CD14-positive monocyte (primary cell): ENCODE measurements around the gene TRPV2. TPM values are rescaled to one million over a fixed set of nuclear protein-coding genes. Genes with fewer than 3 reads are reported as not detected.

Source experiments
- DNase-seq, 3 donors: peaks; one replicate each; pipeline ENCODE4 v3.0.0-alpha.2; 2011 to 2022
- H2AFZ ChIP-seq: 2 replicates; pipeline ENCODE4 v1.6.0; 2012; ENCODE audit warnings: mild to moderate bottlenecking, low read depth, low read length, inconsistent platforms; ENCODE audit not compliant: insufficient read depth, poor library complexity, severe bottlenecking
- H3K27ac ChIP-seq, 2 donors: 1 replicate in 1 of 2; 2 replicates in 1 of 2; pipeline ENCODE4 v1.5.1; 2012 to 2013; ENCODE audit warnings: low read length in 2 of 2, control low read depth in 1 of 2, inconsistent platforms in 1 of 2, low read depth in 1 of 2, mild to moderate bottlenecking in 1 of 2
- H3K27me3 ChIP-seq, 2 donors: one replicate each; pipeline versions ENCODE4 v1.6.0 to v1.6.1; 2011 to 2013; ENCODE audit warnings: low read length in 2 of 2; ENCODE audit not compliant: control insufficient read depth in 2 of 2, insufficient read depth in 2 of 2
- H3K36me3 ChIP-seq, 2 donors: replicated peaks in 1 of 2; 1 replicate in 1 of 2; 2 replicates in 1 of 2; pipeline versions ENCODE4 v1.5.1 to v1.6.1; 2012 to 2013; ENCODE audit warnings: low read length in 2 of 2, control low read depth in 1 of 2, inconsistent platforms in 1 of 2, mild to moderate bottlenecking in 1 of 2; ENCODE audit not compliant: insufficient read depth in 2 of 2, control insufficient read depth in 1 of 2
- H3K4me1 ChIP-seq, 2 donors: 1 replicate in 1 of 2; 2 replicates in 1 of 2; pipeline versions ENCODE4 v1.5.1 to v1.6.1; 2012 to 2013; ENCODE audit warnings: low read length in 2 of 2, control low read depth in 1 of 2, inconsistent platforms in 1 of 2, mild to moderate bottlenecking in 1 of 2, moderate library complexity in 1 of 2; ENCODE audit not compliant: insufficient read depth in 2 of 2, control insufficient read depth in 1 of 2
- H3K4me2 ChIP-seq: replicated peaks from 2 replicates; pipeline ENCODE3; 2012; ENCODE audit warnings: low read length, moderate library complexity, mild to moderate bottlenecking; ENCODE audit not compliant: poor library complexity, severe bottlenecking; ENCODE audit errors: extremely low read depth
- H3K4me3 ChIP-seq, 3 experiments: fragments of 200-600 bp in 1 of 3; sonication (generic) in 1 of 3; replicated peaks in 1 of 3; 1 replicate in 2 of 3; 2 replicates in 1 of 3; pipeline ENCODE4 v1.5.1; 2011 to 2013; ENCODE audit warnings: low read length in 3 of 3, mild to moderate bottlenecking in 3 of 3, control low read depth in 2 of 3, low read depth in 2 of 3, inconsistent platforms in 1 of 3, moderate library complexity in 1 of 3
- H3K79me2 ChIP-seq: 2 replicates; pipeline ENCODE4 v1.6.0; 2012; ENCODE audit warnings: mild to moderate bottlenecking, control low read depth, inconsistent platforms, low read length, moderate library complexity; ENCODE audit not compliant: insufficient read depth
- H3K9ac ChIP-seq: 2 replicates; pipeline ENCODE4 v1.6.0; 2017; ENCODE audit warnings: low read length, mild to moderate bottlenecking; ENCODE audit not compliant: insufficient read depth, poor library complexity, severe bottlenecking
- H3K9me3 ChIP-seq, 2 donors: replicated peaks in 1 of 2; 1 replicate in 1 of 2; 2 replicates in 1 of 2; pipeline versions ENCODE4 v1.5.1 to v1.6.1; 2012 to 2013; ENCODE audit warnings: low read length in 2 of 2, control low read depth in 1 of 2; ENCODE audit not compliant: control insufficient read depth in 1 of 2, insufficient read depth in 1 of 2
- H4K20me1 ChIP-seq: 2 replicates; pipeline ENCODE4 v1.6.0; 2012; ENCODE audit warnings: mild to moderate bottlenecking, low read length, control low read depth, moderate library complexity; ENCODE audit not compliant: insufficient read depth
- H3K27ac Mint-ChIP-seq, 7 donors: one replicate each; pipeline ENCODE4 v1.8.0; 2020; ENCODE audit warnings: mild to moderate bottlenecking in 7 of 7, mixed read lengths in 7 of 7, moderate library complexity in 6 of 7, inconsistent platforms in 2 of 7
- H3K27me3 Mint-ChIP-seq, 3 donors: one replicate each; pipeline ENCODE4 v1.8.0; 2021 to 2022; ENCODE audit warnings: low read depth in 3 of 3, mild to moderate bottlenecking in 3 of 3, mixed read lengths in 3 of 3, moderate library complexity in 3 of 3, inconsistent platforms in 1 of 3
- H3K36me3 Mint-ChIP-seq, 2 donors: one replicate each; pipeline ENCODE4 v1.8.0; 2020; ENCODE audit warnings: mixed read lengths in 2 of 2, inconsistent platforms in 1 of 2, mild to moderate bottlenecking in 1 of 2
- H3K4me1 Mint-ChIP-seq: one replicate; pipeline ENCODE4 v1.8.0; 2020; ENCODE audit warnings: mild to moderate bottlenecking, mixed read lengths
- H3K4me3 Mint-ChIP-seq, 2 donors: one replicate each; pipeline ENCODE4 v1.8.0; 2020; ENCODE audit warnings: mild to moderate bottlenecking in 2 of 2, mixed read lengths in 2 of 2, moderate library complexity in 1 of 2
- H3K9me3 Mint-ChIP-seq, 7 donors: one replicate each; pipeline ENCODE4 v1.8.0; 2020 to 2022; ENCODE audit warnings: mixed read lengths in 7 of 7, mild to moderate bottlenecking in 6 of 7, moderate library complexity in 6 of 7, inconsistent platforms in 2 of 7
- WGBS: methylation state at CpG from one replicate; pipeline ENCODE4 v1.1.5; 2013; ENCODE audit warnings: missing lambda C conversion rate; ENCODE audit not compliant: insufficient coverage; 5-methylcytosine and 5-hydroxymethylcytosine counted together
- intact Hi-C, 2 donors: fragments of 100-400 bp; cut with micrococcal nuclease; formaldehyde crosslinking; loops; one replicate each; pipeline versions ENCODE4 v1.15.0 to v1.15.1; 2023
- polyA plus RNA-seq, 3 donors: library from polyadenylated mRNA; depleted of rRNA in 1 of 3; unstranded in 2 of 3; stranded (reverse) in 1 of 3; fragments of 300-500 nt in 2 of 3; fragments of >200 nt in 1 of 3; fragmentation: Illumina TruSeq in 2 of 3; gene quantifications; 1 replicate in 2 of 3; 2 replicates in 1 of 3; pipeline ENCODE4 v1.2.3, GENCODE V29; 2012 to 2021
- TF ChIP-seq, protein P1 (sequence below): fragments of 200-600 bp; IDR thresholded peaks from one replicate; pipeline ENCODE4 v1.8.0; 2022; ENCODE audit warnings: antibody characterized with exemption, mild to moderate bottlenecking

The TRPV2 gene
- polyA plus RNA-seq, 3 donors, result 51.4 to 66.3 (median 58.2) TPM

DNA sequence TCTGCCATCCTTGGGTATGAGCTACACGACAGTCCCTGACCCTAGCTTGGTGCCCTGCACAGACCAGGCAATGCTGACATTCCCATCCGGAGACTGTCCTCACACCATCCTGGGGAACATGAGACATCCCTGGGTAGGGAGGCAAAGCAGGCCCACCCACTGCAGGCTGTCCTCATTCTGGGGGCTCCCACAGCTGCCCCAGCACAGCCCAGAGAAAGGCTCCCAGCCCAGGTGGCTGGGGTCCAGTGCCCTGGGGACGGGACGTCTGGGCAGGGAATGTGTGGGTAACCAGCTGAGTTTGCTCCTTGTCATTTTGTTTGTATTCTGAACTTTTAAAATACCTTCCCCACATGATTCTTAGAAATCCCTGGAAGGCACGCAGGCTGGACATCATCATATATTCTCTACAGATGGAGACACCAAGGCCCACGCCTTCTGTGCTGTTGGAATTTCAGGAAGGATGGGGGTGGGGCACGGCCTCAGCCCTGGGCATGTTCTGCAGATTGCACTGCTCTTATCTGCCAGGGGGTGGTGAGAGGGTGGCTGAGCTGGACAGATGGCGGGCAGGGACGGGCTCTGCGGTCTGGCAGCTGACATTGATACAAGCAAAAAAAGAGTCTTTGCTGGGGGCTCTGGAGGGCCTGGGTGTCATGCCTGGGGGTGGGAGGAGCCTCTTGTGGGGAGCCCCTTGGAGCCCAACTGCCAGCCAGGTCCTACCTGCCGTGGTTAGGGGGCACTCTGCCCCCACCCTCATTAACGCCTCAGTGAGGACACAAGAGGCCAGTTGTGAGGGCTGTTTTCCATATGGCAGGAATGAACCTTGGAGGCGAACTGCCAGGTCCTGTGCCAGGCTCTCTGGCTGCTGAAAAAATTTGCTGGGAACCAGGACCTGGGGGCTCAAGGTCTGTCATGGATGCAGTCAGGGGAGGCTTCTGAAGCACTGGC is 48.3 kb downstream of the TRPV2 start:
- Histone ChIP-seq H3K4me2 (no peak overlapping the region), H3K9me3 (no peaks in the 10 kb centered on the region), H3K79me2 (no peaks in the 10 kb centered on the region), H3K4me3 (no peak overlapping the region), H3K4me1 (no peaks in the 10 kb centered on the region), H3K9ac (no peak overlapping the region), H3K27me3 (no peaks in the 10 kb centered on the region), H3K36me3 (no peaks in the 10 kb centered on the region), H3K27ac (no peak overlapping the region), H2AFZ (no peak overlapping the region), H4K20me1 (no peaks in the 10 kb centered on the region)
- H3K9me3 Mint-ChIP-seq, result peaks cover 0 to 2% (median 0%) of the 10 kb centered on the region in 7 donors
- WGBS, result 92% methylated on average over 9 of the region's 13 CpGs
- no peak overlapping the region for H3K4me3 Mint-ChIP-seq
- intact Hi-C loops, result no loop called here
- peaks cover 0 to 3% (median 0%) of the 10 kb centered on the region in 3 donors for H3K27me3 Mint-ChIP-seq
- TF ChIP-seq, protein P1, sequence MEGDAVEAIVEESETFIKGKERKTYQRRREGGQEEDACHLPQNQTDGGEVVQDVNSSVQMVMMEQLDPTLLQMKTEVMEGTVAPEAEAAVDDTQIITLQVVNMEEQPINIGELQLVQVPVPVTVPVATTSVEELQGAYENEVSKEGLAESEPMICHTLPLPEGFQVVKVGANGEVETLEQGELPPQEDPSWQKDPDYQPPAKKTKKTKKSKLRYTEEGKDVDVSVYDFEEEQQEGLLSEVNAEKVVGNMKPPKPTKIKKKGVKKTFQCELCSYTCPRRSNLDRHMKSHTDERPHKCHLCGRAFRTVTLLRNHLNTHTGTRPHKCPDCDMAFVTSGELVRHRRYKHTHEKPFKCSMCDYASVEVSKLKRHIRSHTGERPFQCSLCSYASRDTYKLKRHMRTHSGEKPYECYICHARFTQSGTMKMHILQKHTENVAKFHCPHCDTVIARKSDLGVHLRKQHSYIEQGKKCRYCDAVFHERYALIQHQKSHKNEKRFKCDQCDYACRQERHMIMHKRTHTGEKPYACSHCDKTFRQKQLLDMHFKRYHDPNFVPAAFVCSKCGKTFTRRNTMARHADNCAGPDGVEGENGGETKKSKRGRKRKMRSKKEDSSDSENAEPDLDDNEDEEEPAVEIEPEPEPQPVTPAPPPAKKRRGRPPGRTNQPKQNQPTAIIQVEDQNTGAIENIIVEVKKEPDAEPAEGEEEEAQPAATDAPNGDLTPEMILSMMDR, result no peak
- peaks cover 0 to 16% of the 10 kb centered on the region in 2 donors for H3K36me3 Mint-ChIP-seq
- peaks cover 2% of the 10 kb centered on the region for H3K4me1 Mint-ChIP-seq
- DNase-seq, result no peak
- H3K27ac Mint-ChIP-seq, result no peak overlapping the region

DNA sequence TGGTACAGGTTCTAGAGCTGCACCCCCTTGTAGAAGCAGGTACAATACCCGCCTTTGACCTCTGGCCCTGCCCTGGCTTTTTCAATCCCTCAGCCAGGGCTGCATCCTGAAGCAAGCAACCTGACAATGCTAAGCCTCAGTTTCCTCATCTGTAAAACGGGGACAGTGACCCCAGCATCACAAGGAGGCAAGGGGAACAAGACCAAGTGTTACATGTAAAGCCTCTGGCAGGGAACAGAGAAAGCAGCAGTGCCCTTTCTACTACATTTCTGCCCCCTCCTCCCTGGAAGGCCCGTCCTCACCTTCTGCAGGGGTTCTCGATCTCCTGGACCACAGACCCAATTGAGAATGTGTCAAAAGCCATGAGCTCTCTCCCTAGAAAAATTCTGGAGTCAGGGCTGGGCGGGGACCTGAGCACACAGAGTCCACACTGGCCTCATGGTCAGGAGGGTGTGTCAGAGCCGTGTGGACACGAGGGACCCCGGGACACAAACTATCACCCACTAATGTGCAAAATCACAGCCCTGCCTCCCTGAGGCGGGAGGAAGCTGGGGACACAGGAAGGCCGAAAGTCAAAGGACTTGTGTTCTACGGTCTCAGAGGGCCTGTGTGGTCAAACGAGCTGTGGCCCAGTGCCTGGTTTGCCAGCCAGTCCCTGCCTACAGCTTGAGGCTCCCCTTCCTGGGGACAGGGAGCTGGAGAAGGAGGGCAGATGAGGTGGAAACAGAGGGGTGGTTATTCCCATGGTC is 49.1 kb downstream of the TRPV2 start:
- no peak overlapping the region for H3K9ac ChIP-seq
- Mint-ChIP-seq H3K27ac (no peak overlapping the region), H3K4me3 (no peak overlapping the region), H3K36me3 (peaks cover 0 to 16% of the 10 kb centered on the region in 2 donors), H3K27me3 (peaks cover 0 to 3% (median 0%) of the 10 kb centered on the region in 3 donors), H3K9me3 (peaks cover 0 to 2% (median 0%) of the 10 kb centered on the region in 7 donors), H3K4me1 (no peaks in the 10 kb centered on the region)
- no peak for DNase-seq
- no peaks in the 10 kb centered on the region for H4K20me1 ChIP-seq
- TF ChIP-seq, protein P1, result no peak
- no peaks in the 10 kb centered on the region for H3K4me1 ChIP-seq
- H3K4me3 ChIP-seq, result no peak overlapping the region
- no peak overlapping the region for H2AFZ ChIP-seq
- H3K27me3 ChIP-seq, result no peaks in the 10 kb centered on the region
- no peak overlapping the region for H3K27ac ChIP-seq
- H3K79me2 ChIP-seq, result no peaks in the 10 kb centered on the region
- no peaks in the 10 kb centered on the region for H3K9me3 ChIP-seq
- intact Hi-C loops, result no loop called here
- H3K4me2 ChIP-seq, result no peak overlapping the region
- no peaks in the 10 kb centered on the region for H3K36me3 ChIP-seq
- WGBS, result 91% methylated on average over 9 of the region's 12 CpGs
